AG09309 (cell line): ENCODE data around the gene TMA7B.

Experiments
- DNase-seq: peaks from one replicate; pipeline ENCODE4 v3.0.0-alpha.2; 2010; ENCODE audit warnings: low read depth
- H3K4me3 ChIP-seq: 2 replicates; pipeline ENCODE4 v1.5.1; 2011; ENCODE audit warnings: mild to moderate bottlenecking, low read depth, low read length, moderate library complexity; ENCODE audit not compliant: control insufficient read depth
- TF ChIP-seq, protein P1 (sequence below): IDR thresholded peaks from 2 replicates; pipeline ENCODE4 v1.5.1; 2011; ENCODE audit warnings: mild to moderate bottlenecking, low read depth, low read length, inconsistent platforms; ENCODE audit not compliant: insufficient read depth, control insufficient read depth; ENCODE audit errors: missing control alignments

The TMA7B gene

DNA sequence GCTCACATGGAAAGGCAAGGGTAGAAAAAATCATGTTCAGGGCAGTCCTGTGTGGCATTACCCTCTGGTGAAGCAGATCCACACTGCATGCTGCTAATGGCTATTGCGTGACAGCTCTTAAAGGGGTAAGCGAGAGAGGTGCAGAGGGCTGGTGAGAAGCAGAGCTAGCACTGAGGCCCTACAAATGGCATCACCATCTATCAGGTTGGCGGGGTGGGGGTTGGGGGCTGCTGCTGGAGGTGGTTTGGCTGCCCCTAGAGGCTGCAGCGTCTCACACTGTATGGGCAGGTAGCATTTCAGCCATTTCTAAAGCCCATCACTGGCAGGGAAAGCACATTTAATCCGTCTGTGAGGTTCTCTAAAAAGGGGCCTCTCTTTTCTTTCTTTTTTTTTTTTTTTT is 16.9 kb upstream of the TMA7B start:
- no peak overlapping the region for H3K4me3 ChIP-seq
- DNase-seq, result no peak
- TF ChIP-seq, protein P1, sequence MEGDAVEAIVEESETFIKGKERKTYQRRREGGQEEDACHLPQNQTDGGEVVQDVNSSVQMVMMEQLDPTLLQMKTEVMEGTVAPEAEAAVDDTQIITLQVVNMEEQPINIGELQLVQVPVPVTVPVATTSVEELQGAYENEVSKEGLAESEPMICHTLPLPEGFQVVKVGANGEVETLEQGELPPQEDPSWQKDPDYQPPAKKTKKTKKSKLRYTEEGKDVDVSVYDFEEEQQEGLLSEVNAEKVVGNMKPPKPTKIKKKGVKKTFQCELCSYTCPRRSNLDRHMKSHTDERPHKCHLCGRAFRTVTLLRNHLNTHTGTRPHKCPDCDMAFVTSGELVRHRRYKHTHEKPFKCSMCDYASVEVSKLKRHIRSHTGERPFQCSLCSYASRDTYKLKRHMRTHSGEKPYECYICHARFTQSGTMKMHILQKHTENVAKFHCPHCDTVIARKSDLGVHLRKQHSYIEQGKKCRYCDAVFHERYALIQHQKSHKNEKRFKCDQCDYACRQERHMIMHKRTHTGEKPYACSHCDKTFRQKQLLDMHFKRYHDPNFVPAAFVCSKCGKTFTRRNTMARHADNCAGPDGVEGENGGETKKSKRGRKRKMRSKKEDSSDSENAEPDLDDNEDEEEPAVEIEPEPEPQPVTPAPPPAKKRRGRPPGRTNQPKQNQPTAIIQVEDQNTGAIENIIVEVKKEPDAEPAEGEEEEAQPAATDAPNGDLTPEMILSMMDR, result no peak

GRCh38 chr22:39943953-39944872 is 16.0 kb upstream of the TMA7B start:
- no peak overlapping the region for H3K4me3 ChIP-seq
- TF ChIP-seq, protein P1, result no peak
- DNase-seq, result no peak

DNA sequence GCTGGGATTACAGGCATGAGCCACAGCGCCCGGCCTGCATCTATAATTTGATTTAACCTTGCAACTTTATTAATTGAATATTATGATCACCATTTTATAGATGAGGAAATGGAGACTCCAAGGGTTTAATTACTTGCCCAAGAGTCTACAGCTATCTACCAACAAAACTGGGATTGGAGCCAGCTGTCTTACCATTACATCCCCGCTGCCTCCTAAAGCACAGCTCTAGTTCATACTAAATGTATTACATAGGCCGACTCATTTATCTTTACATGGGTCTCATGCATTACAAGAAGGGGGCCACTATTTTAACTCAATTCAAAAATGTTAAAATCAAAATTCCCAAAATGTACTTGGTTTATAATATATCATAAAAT is 14.1 kb upstream of the TMA7B start:
- DNase-seq, result no peak
- TF ChIP-seq, protein P1, result no peak
- H3K4me3 ChIP-seq, result no peak overlapping the region

GRCh38 chr22:39946503-39947219 is 13.5 kb upstream of the TMA7B start:
- TF ChIP-seq, protein P1, result no peak

DNA sequence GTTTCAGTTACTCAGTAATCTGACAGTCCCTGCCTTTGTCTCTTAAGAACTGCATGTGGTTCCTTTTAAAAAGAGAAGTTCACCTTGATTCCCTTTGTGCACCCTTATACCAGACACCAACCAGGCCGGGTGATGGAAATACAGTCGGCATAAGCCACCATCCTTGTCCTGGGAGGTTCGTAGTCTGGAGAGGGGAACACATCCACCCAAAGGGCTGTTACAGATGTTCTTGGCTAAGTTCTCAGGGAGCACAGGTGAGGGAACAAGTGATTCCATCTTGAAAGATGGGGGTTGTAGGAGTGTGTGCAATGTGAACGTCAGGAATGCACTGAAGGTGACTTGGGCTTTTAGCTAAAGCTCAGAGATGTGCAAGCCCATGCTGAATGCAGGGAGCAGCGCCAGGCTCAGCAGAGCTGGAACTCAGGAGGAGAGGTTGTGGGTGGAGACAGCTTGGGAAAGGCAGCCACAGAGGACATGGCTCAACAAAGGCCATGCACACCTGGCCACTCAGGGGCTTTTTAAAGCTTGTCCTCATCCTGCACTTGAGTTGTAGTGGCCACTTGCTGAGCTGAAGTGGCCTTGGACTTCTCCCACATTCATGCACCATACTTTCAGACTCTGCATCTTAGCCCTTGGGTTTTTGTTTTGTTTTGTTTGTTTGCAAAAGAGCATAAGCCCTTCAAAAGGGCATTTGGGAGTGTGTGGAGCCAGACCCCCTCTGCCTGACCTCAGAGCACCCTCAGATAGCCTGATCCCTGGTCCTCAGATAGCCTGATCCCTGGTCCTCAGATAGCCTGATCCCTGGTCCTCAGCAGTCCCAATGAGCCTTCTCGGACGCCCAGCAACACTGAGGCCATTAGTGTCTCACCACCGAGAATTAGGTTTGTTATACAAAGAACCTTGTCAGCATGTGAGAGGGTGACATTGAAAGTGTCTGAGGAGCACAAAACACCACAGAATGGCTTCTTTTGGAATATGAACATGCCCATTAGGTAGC is 12.7 kb upstream of the TMA7B start:
- no peak for DNase-seq
- TF ChIP-seq, protein P1, result no peak
- no peak overlapping the region for H3K4me3 ChIP-seq

More at GRCh38 chr22:39946503-39947219, 13.5 kb upstream of the TMA7B start:
- no peak for DNase-seq
- no peak overlapping the region for H3K4me3 ChIP-seq
